CD4-positive, alpha-beta T cell treated with Interleukin-2 at 100 ng/mL for 4 hours (primary cell): Measurements from ENCODE around the gene RAC2.
A peak's percentile ranks its signal among the peaks of the same experiment; 100 is the strongest.

Source experiments
- DNase-seq: peaks from one replicate; pipeline ENCODE4 v3.0.0-alpha.2; 2020; ENCODE audit warnings: low spot score

The RAC2 gene

GRCh38 chr22:37275622-37276021, 31.6 kb upstream of the RAC2 start:
- no peak for DNase-seq

GRCh38 chr22:37275134-37275533, 31.1 kb upstream of the RAC2 start:
- no peak for DNase-seq

- DNase-seq = no peak
Measured at GRCh38 chr22:37274380-37274862, 30.4 kb upstream of the RAC2 start.

GRCh38 chr22:37273846-37274225, 29.8 kb upstream of the RAC2 start:
- DNase-seq = no peak

- DNase-seq = no peak
Measured at GRCh38 chr22:37273126-37273845, 29.2 kb upstream of the RAC2 start.

- no peak for DNase-seq
Measured at GRCh38 chr22:37270928-37271650, 27.0 kb upstream of the RAC2 start.

GRCh38 chr22:37269936-37270678, 26.0 kb upstream of the RAC2 start:
- peak; percentile 25 for DNase-seq

- no peak for DNase-seq
Measured at GRCh38 chr22:37267661-37268413, 23.8 kb upstream of the RAC2 start.

GRCh38 chr22:37267135-37267587, 23.1 kb upstream of the RAC2 start:
- DNase-seq = peak; percentile 74

GRCh38 chr22:37266581-37267134, 22.6 kb upstream of the RAC2 start:
- DNase-seq = no peak

- no peak for DNase-seq
Measured at GRCh38 chr22:37263966-37264887, 20.2 kb upstream of the RAC2 start.

GRCh38 chr22:37262346-37262745, 18.3 kb upstream of the RAC2 start:
- no peak for DNase-seq

GRCh38 chr22:37260901-37261336, 16.9 kb upstream of the RAC2 start:
- peak; percentile 72 for DNase-seq

GRCh38 chr22:37260155-37260795, 16.2 kb upstream of the RAC2 start:
- no peak for DNase-seq

GRCh38 chr22:37259540-37260029, 15.5 kb upstream of the RAC2 start:
- no peak for DNase-seq

GRCh38 chr22:37258753-37259401, 14.8 kb upstream of the RAC2 start:
- no peak for DNase-seq

- DNase-seq = no peak
Measured at GRCh38 chr22:37258005-37258752, 14.1 kb upstream of the RAC2 start.

GRCh38 chr22:37256075-37256726, 12.1 kb upstream of the RAC2 start:
- DNase-seq = no peak
